GM10847 (cell line): Measurements from ENCODE around the gene USP7.

Experiments
- POLR2A ChIP-seq: IDR thresholded peaks from 2 replicates; pipeline ENCODE4 v1.6.1; 2011; ENCODE audit not compliant: insufficient read length; ENCODE audit errors: extremely low read depth

The USP7 gene

DNA sequence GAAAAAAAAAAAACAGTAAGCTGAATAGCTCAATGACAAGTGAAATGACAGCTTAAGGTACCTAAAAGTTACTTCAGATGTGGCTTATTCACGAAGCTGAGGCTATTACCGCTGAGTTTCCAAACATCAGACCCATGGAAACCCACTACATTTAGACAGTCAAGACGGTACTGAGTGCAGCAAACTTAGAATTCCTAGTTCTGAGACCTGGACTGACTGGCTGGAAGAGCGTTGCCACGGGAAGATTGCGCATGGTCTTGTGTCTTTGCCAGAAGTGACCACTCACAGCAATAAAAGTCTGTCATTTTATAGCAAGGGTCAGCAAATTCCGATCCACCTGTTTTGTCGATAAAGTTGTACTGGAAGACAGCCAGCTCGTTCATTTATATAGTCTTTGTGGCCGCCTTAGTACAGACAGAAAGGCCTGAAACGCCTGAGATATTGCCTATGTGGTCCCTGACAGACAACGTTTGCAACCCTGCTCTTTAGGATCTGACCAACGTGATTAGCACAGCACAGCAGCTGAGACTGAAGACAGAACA, 62.3 kb downstream of the USP7 start:
- no peak for TF ChIP-seq POLR2A

DNA sequence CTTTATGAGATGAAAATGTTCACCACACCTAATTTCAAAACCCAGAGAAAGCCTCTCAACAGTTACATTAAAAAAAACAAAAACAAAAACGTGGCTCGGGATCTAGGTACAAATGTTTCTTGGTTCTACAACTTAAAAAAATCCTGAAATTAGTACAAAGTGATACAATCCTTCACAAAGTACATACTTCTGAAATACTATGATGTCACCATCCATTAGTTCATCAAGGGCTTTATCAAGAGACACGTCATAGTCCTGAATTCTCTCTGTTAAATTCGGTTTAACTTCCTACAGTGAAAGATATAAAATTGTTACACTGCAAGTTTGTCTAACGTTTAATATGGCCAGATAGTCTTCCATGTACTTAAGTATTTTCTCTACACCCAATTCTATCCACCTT, 63.4 kb downstream of the USP7 start:
- no peak for TF ChIP-seq POLR2A

DNA sequence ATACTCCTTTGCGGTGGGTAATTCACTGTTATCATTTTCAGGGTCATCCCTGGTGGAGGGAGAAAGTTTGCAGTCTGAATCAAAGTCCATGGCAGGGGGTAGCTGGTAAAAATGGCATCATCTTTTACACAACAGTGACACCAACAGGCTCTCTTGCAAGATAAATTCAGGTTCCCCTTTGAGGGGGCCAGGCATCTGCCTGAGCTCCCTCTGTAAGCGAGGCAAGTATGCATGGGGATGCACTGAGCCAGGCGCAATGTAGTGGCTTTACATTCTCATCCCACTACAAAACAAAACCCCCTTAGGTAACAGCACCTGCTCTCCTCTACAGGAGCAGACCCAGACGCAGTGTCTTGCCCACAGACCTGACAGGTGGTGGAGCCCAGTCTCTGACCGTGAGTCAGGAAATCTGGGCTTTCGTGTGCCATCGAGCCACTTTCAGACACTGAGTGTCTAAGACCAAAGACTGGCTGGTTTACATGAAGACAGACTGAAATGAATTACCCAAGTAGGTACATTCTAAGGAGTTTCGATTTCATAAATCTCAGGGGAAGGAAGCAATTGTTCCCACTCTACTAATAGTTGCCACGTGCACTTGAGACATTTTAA, 63.9 kb downstream of the USP7 start:
- TF ChIP-seq POLR2A: no peak

DNA sequence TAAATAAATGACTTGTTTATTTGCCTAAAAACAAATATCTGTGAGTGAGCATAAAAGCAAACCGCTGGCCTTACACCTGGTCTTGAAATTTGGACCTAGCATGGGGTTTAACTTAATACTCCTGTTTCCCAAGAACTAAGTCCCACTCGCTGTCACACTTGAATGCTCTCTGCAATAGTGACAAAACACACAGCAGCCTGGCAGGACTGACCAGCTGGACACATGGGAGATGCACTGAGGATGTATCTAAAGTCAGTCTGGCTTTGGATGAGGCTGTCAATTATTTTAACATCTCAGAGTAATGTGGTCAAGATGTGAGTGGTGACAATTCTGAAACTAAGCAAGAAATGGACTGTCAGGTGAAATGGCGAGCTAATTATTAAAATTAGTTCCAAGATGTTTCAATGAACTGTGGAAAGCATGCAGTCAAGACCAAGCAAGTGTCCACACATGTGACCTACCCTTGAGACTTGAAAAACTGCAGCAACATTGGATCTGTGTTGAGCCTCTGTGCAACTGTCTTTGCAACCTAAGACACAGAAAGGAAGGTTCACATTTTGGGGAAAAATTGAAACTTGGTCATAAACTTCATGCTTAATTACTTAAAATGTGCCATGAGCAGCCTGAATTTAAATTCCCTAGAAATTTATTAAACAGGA, 64.9 kb downstream of the USP7 start:
- TF ChIP-seq POLR2A: no peak

DNA sequence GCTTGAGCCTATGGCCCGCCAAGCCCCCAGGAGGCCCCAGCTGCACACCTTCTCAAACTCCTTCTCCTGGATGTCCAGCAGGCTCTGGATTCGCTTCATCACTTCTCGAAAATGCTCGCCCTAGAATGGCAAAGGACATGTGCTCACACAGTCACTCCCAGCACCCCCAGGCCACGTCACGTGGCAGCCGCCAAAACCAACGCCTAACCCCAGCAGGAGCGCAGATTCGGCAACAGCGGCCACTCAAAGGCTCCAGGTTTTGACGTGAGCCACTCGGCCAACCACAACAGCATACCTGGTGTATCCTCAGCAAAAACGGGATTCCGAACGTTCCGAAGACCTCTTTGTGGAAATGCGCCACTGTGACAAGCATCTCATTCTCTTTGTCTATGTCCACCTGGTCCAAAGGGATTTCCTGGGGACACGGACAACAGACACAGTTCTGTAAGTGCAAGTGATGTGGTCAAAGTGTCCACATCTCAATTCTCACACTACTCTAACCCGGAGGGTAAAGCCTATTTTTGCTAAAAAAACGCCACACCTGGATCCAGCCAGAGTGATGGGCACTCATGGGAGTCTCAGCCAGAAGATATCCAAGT, 68.9 kb downstream of the USP7 start:
- TF ChIP-seq POLR2A: no peak

DNA sequence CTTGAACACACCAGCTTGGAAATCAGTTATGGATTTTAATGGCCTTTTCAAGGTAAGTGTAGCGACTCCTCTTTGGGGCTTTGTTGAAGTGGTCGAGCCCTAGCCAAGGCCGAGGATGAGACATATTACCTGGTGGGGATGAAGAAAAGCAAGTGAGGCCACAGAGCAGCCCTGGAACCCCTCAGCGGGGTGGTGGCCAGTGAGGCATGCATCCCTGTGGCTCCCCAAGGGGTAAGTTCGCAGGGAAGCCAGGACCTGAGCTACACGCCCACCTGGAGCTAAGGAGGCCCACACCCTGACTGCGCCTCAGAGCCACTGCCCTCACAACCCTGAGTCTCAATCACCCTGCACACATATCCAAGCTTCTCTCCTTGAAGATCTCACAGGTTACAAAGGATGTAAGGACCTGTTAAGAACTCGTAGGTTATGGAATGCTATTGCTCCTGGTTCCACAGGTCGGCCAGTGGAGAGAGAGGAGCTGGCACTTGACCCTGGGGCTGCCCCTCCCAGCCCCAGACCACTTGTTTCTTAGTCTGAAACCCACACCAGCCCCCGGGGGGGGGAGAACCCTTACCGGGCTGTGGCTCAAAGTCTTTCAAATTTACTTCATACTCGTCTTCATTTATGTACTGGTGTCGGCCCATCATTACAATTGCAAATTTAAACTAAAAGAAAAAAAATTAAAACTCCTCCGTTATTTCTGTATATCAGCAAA, 69.6 kb downstream of the USP7 start:
- no peak for TF ChIP-seq POLR2A

DNA sequence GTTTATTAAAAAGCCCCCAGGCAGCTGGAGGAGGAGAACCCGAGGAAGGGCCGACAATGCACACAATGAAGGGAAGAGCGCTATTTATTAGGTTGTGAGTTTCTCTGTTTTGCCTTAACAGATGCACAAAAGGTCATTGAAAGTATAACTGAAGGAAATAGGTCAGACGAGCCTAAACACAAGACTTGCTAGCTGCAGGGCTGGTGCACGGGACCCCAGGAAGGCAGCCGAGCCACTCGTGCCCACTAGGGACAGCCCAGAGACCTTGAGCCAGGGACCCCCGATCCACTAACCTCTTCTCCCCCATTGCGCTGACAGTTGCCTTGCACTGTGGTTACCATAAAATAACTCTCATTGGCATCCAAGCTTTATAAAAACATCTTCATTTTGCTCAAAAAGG, 70.3 kb downstream of the USP7 start:
- TF ChIP-seq POLR2A: no peak

DNA sequence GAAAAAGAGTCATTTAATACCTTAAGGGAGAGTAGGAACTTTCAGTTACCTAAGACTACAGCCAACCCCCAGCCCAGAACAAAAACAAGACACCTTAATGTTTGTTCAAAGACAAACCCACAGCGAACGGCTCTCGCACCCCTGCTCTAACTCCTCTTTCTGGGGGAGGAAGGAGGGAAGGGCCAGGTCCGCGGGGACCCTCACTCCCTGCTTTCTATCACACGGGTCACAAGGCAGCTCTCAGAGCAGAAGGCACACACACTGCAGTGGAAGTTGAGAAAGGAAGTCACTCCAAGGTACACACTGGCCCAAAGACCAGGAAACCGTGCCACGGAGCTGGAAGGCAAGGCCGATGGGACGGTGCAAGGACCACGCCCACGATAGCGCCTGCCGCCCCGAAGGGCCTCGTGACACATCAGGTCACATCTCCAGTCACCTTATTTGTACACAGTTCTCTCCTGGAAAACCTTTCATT, 71.6 kb downstream of the USP7 start:
- no peak for TF ChIP-seq POLR2A

DNA sequence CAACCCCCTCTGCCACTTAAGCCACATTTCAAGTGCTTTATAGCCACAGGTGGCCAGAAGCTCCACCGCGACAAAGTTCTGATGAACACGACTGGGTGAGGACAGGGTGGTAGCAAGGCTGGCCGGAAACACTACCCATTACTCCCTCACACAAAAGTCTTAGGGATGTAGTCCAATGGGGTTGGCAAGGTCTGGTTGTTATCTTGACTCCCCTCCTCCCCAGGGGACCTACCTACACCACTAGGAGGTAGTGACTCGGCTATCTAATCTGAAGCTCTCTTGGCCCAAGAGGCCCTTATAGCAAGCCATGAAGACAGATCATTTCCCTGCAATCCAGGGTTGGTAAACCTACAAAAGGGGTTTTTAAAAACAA, 73.2 kb downstream of the USP7 start:
- TF ChIP-seq POLR2A: no peak

DNA sequence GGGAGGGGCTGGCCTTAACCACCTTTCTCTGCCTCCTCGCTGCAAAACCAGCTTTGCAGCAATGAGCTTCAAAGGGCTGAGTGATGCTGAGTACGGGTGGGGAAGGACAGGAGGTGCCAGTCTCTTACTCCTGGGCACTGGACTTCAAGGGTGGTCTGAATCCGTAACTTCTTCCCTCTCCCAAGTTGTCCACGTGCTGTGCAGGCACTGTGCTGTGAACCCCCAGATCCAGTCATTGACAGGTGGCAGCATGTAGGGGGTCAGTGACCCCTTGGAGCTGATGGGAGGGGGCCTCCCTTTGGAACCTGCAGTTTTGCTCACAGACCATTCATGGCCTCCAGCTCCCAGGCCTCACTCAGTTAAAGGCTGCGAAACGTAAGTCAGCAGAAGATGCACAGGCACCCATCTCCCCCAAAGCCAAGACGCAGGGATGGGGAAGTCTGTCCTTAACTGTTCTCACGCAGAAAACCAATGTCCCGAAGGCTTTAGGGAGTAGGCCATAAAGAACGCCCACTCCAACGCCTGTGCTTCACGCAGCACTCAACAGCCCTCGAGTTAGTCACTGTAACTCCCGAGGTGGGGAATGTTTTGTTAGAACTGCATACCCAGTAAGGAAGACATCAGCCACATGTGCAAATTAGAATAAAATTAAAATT, 73.7 kb downstream of the USP7 start:
- no peak for TF ChIP-seq POLR2A

DNA sequence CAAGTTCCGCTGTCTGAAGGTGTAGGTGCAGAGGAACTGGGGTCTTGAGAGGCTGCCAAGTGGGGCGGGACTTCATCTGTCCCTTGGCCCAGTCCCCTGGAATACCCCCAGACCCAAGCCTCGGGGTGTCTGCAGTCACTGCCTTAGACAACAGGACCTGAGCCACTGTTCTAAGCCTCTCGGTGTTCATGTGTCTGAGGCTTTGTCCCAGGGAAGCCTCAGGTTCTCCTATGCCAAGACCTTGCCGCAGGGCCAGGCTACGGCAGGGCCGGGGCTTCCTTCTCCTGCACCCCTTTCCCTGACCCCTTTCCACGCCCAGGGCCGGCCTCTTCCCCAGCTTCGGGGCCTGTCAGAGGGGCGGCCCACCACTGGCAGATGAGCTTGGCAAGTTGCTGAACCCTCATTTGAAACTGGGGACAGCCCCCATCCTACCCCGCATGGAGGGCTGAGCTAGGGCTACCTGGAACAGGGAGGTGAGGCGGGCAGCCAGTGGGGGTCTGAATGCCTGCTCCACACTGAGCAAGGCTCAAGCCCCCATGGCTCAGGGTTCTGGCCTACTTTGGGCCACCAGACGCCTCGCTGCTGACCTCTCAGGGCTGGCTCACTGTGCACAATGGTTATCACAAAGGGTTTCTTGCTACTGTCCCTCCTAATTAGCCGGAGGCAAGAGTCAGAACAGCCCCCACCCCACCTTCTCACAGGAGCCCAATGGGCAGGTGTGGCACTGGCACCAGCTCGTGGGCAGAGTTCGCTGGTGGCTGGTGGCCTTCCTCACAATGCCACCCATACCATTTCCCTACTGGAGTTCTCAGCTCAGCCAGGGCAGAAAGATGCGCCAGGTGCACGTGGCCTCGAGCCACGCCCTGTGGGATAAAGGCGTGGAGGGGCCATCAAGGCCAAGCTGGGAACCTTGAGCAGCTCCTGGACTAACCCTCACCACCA, 74.5 kb downstream of the USP7 start:
- TF ChIP-seq POLR2A: no peak

DNA sequence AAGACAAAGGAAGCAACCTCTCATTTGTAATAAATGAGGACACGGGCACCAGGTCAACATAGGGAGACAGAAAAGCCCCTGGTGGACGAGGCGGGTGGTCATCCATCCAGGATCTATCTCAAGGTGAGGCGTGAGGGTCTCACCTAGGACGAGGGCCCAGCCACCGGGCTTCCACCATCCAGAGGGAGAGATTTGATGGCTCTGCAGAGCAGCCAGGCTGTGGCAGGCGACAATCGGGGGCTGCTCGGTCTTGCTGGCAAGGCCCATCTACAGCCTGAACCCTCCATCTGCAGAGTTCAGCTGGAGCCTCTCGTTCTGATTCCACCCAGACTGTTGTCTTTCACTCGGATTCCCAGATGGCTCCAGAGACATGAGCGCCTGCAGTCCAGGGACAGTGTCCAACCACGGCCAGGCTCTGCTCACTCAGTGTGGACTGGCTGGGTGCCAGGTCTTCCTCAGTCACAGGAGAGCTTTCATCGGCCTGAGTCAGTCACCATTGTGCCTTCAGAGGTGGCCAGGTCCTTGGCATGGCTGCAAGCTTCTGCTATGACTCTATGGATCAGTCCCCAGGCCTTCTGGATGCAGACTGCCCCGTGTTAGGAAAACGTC, 75.7 kb downstream of the USP7 start:
- TF ChIP-seq POLR2A: no peak

DNA sequence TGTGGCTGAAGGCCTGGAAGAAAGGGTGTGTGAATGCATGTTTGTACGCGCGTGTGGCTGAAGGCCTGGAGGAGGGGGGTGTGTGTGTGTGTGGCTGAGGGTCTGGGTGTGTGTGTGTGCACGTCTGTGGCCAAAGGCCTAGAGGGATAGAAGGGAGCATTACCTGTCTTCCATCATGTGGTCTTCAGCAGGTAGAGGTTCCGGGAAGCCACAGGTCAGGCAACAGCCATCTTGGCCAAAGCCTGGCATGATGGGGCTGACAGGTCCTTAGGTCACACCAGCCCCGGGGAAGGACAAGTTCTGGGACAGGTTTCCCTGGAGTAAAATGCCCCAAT, 76.3 kb downstream of the USP7 start:
- TF ChIP-seq POLR2A: no peak

DNA sequence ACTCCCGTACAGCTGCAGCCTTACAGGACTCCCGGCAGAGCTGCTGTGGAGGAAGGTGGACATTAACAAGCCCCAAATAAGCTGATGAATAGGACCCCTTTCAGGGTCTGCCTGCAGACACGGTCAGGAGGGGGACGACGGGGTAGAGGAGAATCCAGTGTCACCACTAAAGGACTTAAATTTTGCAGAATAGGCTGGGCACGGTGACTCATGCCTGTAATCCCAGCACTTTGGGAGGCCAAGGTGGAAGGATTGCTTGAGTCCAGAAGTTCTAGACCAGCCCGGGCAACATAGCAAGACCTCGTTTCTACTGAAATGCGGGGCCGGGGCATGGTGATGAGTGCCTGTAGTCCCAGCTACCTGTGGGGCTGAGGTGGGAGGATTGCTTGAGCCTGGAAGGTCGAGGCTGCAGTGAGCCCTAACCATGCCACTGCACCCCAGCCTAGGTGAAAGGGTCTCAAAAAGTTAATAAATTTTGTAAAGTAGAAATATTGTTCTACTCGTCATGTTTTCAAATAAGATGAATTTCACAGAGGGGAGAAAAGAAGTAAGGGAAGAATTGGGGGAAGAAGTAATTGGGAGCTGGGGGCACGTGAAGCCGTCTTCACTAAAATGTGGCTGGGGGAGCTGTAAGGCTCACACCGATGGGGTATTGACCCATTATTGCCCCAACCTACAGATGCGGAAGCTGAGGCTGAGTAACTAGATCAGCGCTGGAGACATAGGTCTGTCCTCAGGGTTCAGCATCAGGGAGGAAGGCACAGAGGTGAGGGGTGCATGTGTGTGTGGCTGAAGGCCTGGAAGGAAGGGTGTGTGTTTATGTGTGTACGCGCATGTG, 76.9 kb downstream of the USP7 start:
- no peak for TF ChIP-seq POLR2A
